ENCODE results near the gene EXD3.

Gene EXD3

GRCh38 chr9:137445275-137445807 is 22.4 kb upstream of the EXD3 start:
- no peak overlapping the region for H3K4me3 ChIP-seq (replicated peaks; ENCODE audit: insufficient read depth, low read length)
- H3K27me3 ChIP-seq (ENCODE audit: insufficient read depth, poor library complexity, severe bottlenecking), result no peaks in the 10 kb centered on the region
- H3K27ac ChIP-seq (replicated peaks), result no peak overlapping the region
- peak in 1 of 2 experiments; percentile 79 for DNase-seq (ENCODE audit: low read depth in 1 of 2, low spot score in 1 of 2)
- TF ChIP-seq CTCF (IDR thresholded peaks at IDR 0.05; ENCODE audit: insufficient read depth, low read length) (peak; percentile 70), POLR2AphosphoS5 (IDR thresholded peaks at IDR 0.05; ENCODE audit: low read depth) (no peak), REST (IDR thresholded peaks at IDR 0.05; ENCODE audit: insufficient replicate concordance, low read depth) (no peak)

DNA sequence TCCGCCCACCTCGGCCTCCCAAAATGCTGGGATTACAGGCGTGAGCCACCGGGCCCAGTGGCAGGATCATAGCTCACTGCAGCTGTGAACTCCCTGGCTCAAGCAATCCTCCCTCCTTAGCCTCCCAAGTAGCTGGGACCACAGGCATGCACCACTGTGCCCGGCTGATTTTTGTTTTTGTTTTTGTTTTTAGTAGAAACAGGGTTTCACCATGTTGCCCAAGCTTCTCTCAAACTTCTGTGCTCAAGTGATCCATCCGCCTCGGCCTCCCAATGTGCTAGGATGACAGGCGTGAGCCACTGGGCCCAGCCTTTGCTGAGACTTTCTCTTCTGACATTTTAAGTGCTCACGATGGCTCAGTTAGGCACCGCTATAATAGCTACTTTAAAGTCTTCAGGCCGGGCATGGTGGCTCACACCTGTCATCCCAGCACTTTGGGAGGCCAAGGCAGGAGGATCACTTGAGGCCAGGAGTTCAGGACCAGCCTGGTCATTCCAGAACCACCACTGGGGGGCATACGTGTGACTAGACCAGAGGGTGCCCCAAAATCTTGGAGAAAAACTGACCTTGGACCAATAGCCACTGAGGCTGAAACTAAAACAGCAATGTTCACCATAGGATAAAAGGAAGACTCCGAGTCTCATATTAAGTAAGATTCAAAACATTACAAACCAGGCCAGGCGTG is 21.3 kb upstream of the EXD3 start:
- Histone ChIP-seq H3K27ac (replicated peaks) (no peak overlapping the region), H3K27me3 (ENCODE audit: insufficient read depth, poor library complexity, severe bottlenecking) (no peaks in the 10 kb centered on the region), H3K4me3 (replicated peaks; ENCODE audit: insufficient read depth, low read length) (no peak overlapping the region)
- TF ChIP-seq GABPA (IDR thresholded peaks at IDR 0.05; ENCODE audit: low read depth) (no peak), REST (IDR thresholded peaks at IDR 0.05; ENCODE audit: insufficient replicate concordance, low read depth) (no peak), CTCF (IDR thresholded peaks at IDR 0.05; ENCODE audit: insufficient read depth, low read length) (no peak), POLR2AphosphoS5 (IDR thresholded peaks at IDR 0.05; ENCODE audit: low read depth) (no peak), SPI1 (IDR thresholded peaks at IDR 0.05; ENCODE audit: borderline replicate concordance, low read depth) (no peak)
- DNase-seq (ENCODE audit: low read depth in 1 of 2, low spot score in 1 of 2), result no peak

- no peak for DNase-seq (ENCODE audit: low read depth in 1 of 2, low spot score in 1 of 2)
- TF ChIP-seq GABPA (IDR thresholded peaks at IDR 0.05; ENCODE audit: low read depth) (no peak), CTCF (IDR thresholded peaks at IDR 0.05; ENCODE audit: insufficient read depth, low read length) (no peak), SPI1 (IDR thresholded peaks at IDR 0.05; ENCODE audit: borderline replicate concordance, low read depth) (no peak), POLR2AphosphoS5 (IDR thresholded peaks at IDR 0.05; ENCODE audit: low read depth) (no peak), REST (IDR thresholded peaks at IDR 0.05; ENCODE audit: insufficient replicate concordance, low read depth) (no peak)
- no peak overlapping the region for H3K4me3 ChIP-seq (replicated peaks; ENCODE audit: insufficient read depth, low read length)
- H3K27ac ChIP-seq (replicated peaks), result no peak overlapping the region
- H3K27me3 ChIP-seq (ENCODE audit: insufficient read depth, poor library complexity, severe bottlenecking), result no peaks in the 10 kb centered on the region
These were observed 19.0 kb upstream of the EXD3 start for GRCh38 chr9:137441935-137442321.

Measured in HL-60 (cell line).